Stimulated activated CD4-positive, alpha-beta T cell treated with anti-CD3 and anti-CD28 coated beads, Interleukin-12 subunit alpha, Interleukin-12 subunit beta, amount 100 ng/mL, for 48 hours (primary cell): ENCODE data around the gene GLI1.
"Not testable (repeated sequence)": the region's sequence is repeated elsewhere in the genome, so short reads cannot be mapped to it uniquely, and the experiment has no call there.

ENCODE experiments used
- DNase-seq, 3 donors: peaks; one replicate each; pipeline ENCODE4 v3.0.0-alpha.2; 2020; ENCODE audit warnings: low read depth in 2 of 3, low spot score in 1 of 3

Gene GLI1

GRCh38 chr12:57459750-57460467 lies at the start of gene GLI1:
TSS of gene GLI1 (plus strand) at chr12:57459785. CDS start at chr12:57463692, 3,907 bp downstream.
- no peak for DNase-seq

GRCh38 chr12:57410534-57410933 lies 49.1 kb upstream of the GLI1 start:
- no peak for DNase-seq

GRCh38 chr12:57414160-57414559 lies 45.4 kb upstream of the GLI1 start:
- DNase-seq: not testable (repeated sequence)

GRCh38 chr12:57415088-57415487 lies 44.5 kb upstream of the GLI1 start:
- DNase-seq: no peak

- DNase-seq: no peak
Observed at GRCh38 chr12:57416039-57416996, 43.3 kb upstream of the GLI1 start.

GRCh38 chr12:57418255-57418654 lies 41.3 kb upstream of the GLI1 start:
- no peak for DNase-seq

- DNase-seq: no peak
Observed at GRCh38 chr12:57419495-57419894, 40.1 kb upstream of the GLI1 start.

GRCh38 chr12:57420482-57420881 lies 39.1 kb upstream of the GLI1 start:
- no peak for DNase-seq

GRCh38 chr12:57426948-57427347 lies 32.6 kb upstream of the GLI1 start:
- not testable (repeated sequence) for DNase-seq

- no peak for DNase-seq
Observed at GRCh38 chr12:57428965-57429364, 30.6 kb upstream of the GLI1 start.

GRCh38 chr12:57429473-57430111 lies 30.0 kb upstream of the GLI1 start:
- DNase-seq: no peak

GRCh38 chr12:57430112-57430930 lies 29.3 kb upstream of the GLI1 start:
- DNase-seq: peak in 2 of 3 donors; percentile 9 to 42

- DNase-seq: peak; percentile 94 to 95 (median 94)
Observed at GRCh38 chr12:57430931-57431566, 28.5 kb upstream of the GLI1 start, which contains the start of gene R3HDM2. TSS of gene R3HDM2 (minus strand) at chr12:57431043. CDS start at chr12:57310428, 120,615 bp downstream.

- no peak for DNase-seq
Observed at GRCh38 chr12:57431654-57432188, 27.9 kb upstream of the GLI1 start.

- DNase-seq: no peak
Observed at GRCh38 chr12:57433370-57433769, 26.2 kb upstream of the GLI1 start.

GRCh38 chr12:57434517-57435223 lies 24.9 kb upstream of the GLI1 start, which contains the start of gene INHBC:
TSS of gene INHBC (plus strand) at chr12:57434784. CDS start at chr12:57434887, 103 bp downstream.
- DNase-seq: no peak

GRCh38 chr12:57435293-57435692 lies 24.3 kb upstream of the GLI1 start:
- no peak for DNase-seq

GRCh38 chr12:57438400-57438799 lies 21.2 kb upstream of the GLI1 start:
- no peak for DNase-seq

- no peak for DNase-seq
Observed at GRCh38 chr12:57439762-57440266, 19.8 kb upstream of the GLI1 start.
